GM21367 (cell line): ENCODE results near the gene OSGIN1.
"Not testable (repeated sequence)": the region's sequence is repeated elsewhere in the genome, so short reads cannot be mapped to it uniquely, and the experiment has no call there.

Source experiments
- ATAC-seq: cut with Tn5 transposase; IDR thresholded peaks from one replicate; pipeline ENCODE4 v1.9.1; 2021; ENCODE audit not compliant: unreplicated experiment

The OSGIN1 gene

GRCh38 chr16:83940630-83941378 is 12.2 kb upstream of the OSGIN1 start:
- no peak for ATAC-seq

- ATAC-seq = not testable (repeated sequence)
Measured at GRCh38 chr16:83941546-83941945, 11.5 kb upstream of the OSGIN1 start.

DNA sequence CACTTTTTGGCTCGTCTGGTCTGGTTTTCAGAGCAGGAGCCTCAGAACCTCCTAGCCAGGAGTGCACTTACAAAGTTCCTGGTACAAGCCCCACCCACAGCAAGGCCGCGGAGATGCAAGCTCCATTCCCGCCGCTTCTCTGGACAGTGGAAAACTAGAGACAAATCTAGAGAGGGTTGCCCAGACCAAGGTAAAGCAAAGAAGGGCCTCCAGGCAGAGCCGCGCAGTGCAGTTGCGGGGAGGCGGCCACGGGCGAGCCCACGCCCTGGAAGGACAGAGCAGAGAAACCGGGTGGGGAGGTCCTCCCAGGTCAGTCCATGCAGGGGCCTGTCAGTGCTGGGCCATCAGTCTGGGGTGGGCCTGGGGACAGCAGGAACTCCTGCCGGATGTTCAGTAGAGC is 11.0 kb upstream of the OSGIN1 start:
- no peak for ATAC-seq

GRCh38 chr16:83942815-83943515 is 10.1 kb upstream of the OSGIN1 start:
- no peak for ATAC-seq

GRCh38 chr16:83943516-83944050 is 9.5 kb upstream of the OSGIN1 start:
- no peak for ATAC-seq

DNA sequence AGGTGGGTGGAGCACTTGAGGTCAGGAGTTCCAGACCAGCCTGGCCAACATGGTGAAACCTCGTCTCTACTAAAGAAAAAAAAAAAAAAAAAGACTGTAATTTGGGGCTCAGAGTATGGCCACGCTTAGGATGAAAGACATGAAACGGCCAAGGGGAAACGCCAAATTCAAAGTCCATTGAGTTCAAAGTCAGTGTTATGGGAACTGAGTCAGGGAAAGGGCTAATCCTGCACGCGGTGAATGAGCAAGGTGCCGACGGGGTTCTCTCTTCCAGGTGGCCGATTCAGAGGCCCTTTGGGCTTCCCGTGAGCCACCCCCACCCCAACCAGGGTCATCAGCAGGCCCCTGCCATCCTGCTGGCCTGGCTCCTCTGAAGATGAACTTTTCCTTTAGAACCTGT is 7.5 kb upstream of the OSGIN1 start:
- no peak for ATAC-seq

GRCh38 chr16:83946154-83946780 is 6.8 kb upstream of the OSGIN1 start:
- no peak for ATAC-seq

GRCh38 chr16:83946781-83947566 is 6.1 kb upstream of the OSGIN1 start:
- ATAC-seq = no peak

GRCh38 chr16:83947642-83948234 is 5.3 kb upstream of the OSGIN1 start:
- no peak for ATAC-seq

- ATAC-seq = no peak
Measured at GRCh38 chr16:83948914-83949723, 3.9 kb upstream of the OSGIN1 start.

DNA sequence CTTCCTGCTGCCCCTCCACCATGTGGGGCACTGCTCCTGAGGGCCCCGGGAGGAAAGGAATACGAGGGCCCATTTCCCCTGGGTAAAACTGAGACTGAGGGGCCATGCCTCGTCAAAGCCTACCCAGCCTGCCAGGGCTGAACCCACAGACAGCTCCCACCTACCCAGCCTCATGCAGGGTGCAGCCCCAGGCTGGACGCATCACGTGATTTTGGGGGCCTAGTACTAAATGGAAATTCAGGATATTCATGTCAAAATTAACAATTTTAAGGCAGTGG is 3.4 kb upstream of the OSGIN1 start:
- no peak for ATAC-seq

- not testable (repeated sequence) for ATAC-seq
Measured at GRCh38 chr16:83950862-83951399, 2.1 kb upstream of the OSGIN1 start.

DNA sequence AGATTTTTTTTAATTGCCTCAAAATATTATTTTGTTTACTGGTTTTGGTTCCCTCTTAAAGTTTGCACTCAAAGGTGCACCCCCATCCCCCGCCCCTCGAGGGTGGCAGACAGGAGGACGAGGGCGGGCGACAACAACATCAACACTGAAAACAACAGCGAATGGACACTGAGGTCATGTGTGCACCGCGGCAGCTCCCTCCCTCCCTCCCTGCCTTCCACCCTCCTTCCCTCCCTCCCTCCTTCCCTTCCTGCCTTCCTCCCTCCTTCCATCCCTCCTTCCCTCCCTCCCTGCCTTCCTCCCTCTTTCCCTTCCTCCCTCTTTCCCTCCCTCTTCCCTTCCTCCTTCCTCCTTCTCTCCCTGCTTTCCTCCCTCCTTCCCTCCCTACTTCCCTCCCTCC is 1.5 kb upstream of the OSGIN1 start:
- no peak for ATAC-seq

GRCh38 chr16:83952587-83952939 is 477 bp upstream of the OSGIN1 start:
- no peak for ATAC-seq

DNA sequence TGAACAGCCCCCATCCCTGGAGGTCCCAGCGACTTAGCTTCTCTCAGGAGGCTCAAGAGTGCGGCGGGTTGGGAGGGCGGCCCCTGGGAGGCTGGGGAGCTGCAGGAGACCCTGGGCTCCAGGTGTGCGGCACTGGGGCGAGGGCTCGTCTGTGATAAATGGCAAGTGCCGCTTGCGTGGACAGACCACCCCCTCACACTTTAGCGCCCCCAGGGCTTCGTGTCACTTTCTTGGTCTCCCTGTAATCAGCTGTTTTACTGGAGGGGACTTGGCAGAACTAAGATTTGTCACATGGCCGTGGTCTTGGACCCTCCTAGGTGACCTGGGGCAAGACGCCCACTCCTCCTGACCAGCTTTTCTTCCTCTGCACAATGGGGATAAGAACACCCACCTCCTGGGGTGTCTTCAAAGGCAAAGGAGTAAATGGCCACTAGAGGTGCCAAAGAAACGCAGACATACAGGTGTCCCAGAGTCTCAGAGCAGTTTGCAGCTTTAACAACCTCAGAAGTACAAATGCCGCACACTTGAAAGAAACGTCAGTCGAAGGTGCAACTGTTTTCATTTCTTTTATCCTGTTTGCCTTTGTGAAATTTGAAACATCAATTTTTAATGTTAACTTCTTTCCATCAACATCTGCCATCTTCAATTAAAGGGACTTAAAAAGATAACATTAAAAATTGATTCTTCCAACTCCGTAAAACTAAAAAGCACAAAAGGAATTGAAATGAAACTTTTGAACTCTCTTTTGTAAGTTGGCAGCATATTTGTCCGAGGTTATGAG is 946 bp downstream of the OSGIN1 start:
- ATAC-seq = peak; percentile 5

DNA sequence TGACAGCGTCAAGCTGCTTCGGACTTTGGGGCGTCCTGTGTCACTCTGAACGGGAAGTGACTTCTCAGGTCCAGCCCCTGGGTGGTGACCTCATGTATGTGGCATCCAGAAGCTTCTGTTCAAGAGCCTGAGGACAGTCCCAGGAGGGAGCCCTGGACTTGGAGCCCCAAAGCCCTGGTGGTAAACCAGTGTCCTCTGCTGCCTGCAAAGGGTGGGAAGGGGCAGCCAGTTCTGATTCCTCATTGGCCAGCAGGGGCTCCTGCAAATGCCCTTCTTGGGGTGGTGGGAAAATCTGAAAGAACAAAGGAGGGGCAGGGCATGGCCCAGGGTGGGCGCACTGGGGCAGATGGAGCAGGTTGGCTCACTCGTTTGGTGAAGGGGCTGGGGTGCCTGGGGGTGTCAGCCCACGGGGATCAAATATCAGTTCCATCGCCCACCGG is 1.6 kb downstream of the OSGIN1 start:
- ATAC-seq = no peak

- ATAC-seq = no peak
Measured at GRCh38 chr16:83955218-83956130, 2.4 kb downstream of the OSGIN1 start.
